IPS-20b (cell line): Measurements from ENCODE around the gene SLAMF7.
"Not testable (repeated sequence)": the region's sequence is repeated elsewhere in the genome, so short reads cannot be mapped to it uniquely, and the experiment has no call there.

Source experiments
- H3K27ac ChIP-seq: one replicate; pipeline ENCODE4 v1.5.1; 2013; ENCODE audit warnings: low read length
- H3K27me3 ChIP-seq: 2 replicates; pipeline ENCODE4 v1.6.1; 2013; ENCODE audit warnings: mild to moderate bottlenecking, low read length, inconsistent platforms; ENCODE audit not compliant: insufficient read depth
- H3K36me3 ChIP-seq: 2 replicates; pipeline ENCODE4 v1.6.1; 2013; ENCODE audit warnings: low read depth, mild to moderate bottlenecking, inconsistent platforms, low read length, moderate library complexity; ENCODE audit not compliant: insufficient read depth
- H3K4me1 ChIP-seq: 2 replicates; pipeline ENCODE4 v1.6.1; 2013; ENCODE audit warnings: mild to moderate bottlenecking, control low read depth, inconsistent platforms, low read length, moderate library complexity; ENCODE audit not compliant: insufficient read depth
- H3K4me3 ChIP-seq: 2 replicates; pipeline ENCODE4 v1.5.1; 2013; ENCODE audit warnings: mild to moderate bottlenecking, low read length, inconsistent platforms
- H3K9ac ChIP-seq: 2 replicates; pipeline ENCODE4 v1.6.1; 2013; ENCODE audit warnings: low read depth, mild to moderate bottlenecking, inconsistent platforms, low read length, moderate library complexity
- H3K9me3 ChIP-seq: 2 replicates; pipeline ENCODE4 v1.6.1; 2013; ENCODE audit warnings: mild to moderate bottlenecking, low read depth, low read length, inconsistent platforms; ENCODE audit not compliant: insufficient read depth

SLAMF7 gene

DNA sequence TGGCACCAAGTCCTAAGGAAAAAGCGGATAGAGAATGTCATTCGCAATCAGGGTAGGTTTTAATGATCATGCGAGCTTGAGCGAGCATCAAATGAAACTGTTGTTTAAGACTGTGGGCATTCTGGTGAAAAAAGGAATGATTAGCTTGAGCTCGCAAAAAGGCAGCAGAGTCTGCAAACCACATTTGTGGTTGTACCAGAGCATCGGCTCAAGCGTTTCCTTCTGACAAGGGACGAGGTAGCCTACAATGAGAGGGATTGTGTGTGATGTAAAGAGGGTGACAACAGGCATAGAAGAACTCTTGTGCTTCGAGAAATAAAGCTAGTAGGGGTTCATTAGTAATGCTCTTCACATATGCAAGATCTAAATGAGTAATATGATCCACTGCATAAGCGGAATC lies 16.3 kb upstream of the SLAMF7 start:
- Histone ChIP-seq H3K36me3 (no peaks in the 10 kb centered on the region), H3K4me3 (no peak overlapping the region), H3K27ac (no peak overlapping the region), H3K27me3 (no peaks in the 10 kb centered on the region), H3K9ac (no peak overlapping the region), H3K9me3 (peaks cover 6% of the 10 kb centered on the region; the same call in 1 of the 2 replicates), H3K4me1 (peaks cover 10% of the 10 kb centered on the region; the same call in 1 of the 2 replicates)

DNA sequence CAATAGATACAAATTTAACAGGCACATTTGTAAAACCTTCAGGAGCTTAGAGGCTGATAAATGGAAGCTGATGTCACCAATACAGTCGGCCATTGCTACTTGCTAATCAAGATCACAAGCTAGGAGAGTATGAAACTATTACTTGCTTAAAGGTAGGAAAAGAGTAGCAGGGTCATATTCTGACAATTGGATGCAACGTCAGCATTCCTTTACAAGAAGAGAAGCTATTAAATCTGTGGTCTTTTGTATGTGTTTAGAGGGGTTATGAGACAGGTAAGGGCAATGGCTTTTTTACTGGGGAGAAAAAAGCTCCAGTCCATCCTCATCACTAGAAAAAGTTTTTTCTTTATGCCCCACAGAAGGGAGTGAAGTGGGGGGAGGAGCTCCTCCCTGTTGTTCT lies 15.7 kb upstream of the SLAMF7 start:
- Histone ChIP-seq H3K36me3 (no peaks in the 10 kb centered on the region), H3K9me3 (peaks cover 6% of the 10 kb centered on the region; the same call in 1 of the 2 replicates), H3K4me1 (peaks cover 10% of the 10 kb centered on the region; the same call in 1 of the 2 replicates), H3K27ac (no peak overlapping the region), H3K4me3 (no peak overlapping the region), H3K27me3 (no peaks in the 10 kb centered on the region), H3K9ac (no peak overlapping the region)

GRCh38 chr1:160724465-160725242 lies 14.4 kb upstream of the SLAMF7 start:
- no peak overlapping the region for H3K27ac ChIP-seq
- H3K9me3 ChIP-seq: peaks cover 6% of the 10 kb centered on the region; the same call in 1 of the 2 replicates
- no peak overlapping the region for H3K4me3 ChIP-seq
- H3K9ac ChIP-seq: no peak overlapping the region
- no peaks in the 10 kb centered on the region for H3K27me3 ChIP-seq
- H3K4me1 ChIP-seq: peaks cover 10% of the 10 kb centered on the region; the same call in 1 of the 2 replicates
- no peaks in the 10 kb centered on the region for H3K36me3 ChIP-seq

DNA sequence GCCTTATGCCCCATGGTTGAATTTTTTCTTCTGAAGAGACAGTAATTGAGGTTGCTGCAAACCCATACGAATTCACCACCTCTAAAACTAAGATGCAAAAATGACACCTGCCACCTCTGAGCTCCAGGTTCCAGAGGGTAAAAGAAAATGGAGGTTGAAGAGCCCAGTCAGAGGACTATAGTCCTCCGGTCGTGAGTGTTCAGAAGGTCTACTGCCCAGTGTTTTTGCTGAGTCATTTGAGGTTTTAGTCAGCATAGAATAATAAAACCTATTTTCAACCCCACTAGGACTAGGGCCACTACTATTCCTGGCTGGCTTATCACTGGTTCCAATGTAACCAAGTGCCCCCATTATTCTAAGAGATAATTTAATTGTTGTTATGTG lies 12.9 kb upstream of the SLAMF7 start:
- peaks cover 10% of the 10 kb centered on the region; the same call in 1 of the 2 replicates for H3K4me1 ChIP-seq
- peak overlapping the region; percentile 66; the same call in 1 of the 2 replicates for H3K9ac ChIP-seq
- no peaks in the 10 kb centered on the region for H3K36me3 ChIP-seq

GRCh38 chr1:160726498-160727315 lies 12.3 kb upstream of the SLAMF7 start:
- peaks cover 10% of the 10 kb centered on the region; the same call in 1 of the 2 replicates for H3K4me1 ChIP-seq
- H3K9ac ChIP-seq: peak overlapping the region; percentile 66; the same call in 1 of the 2 replicates
- H3K36me3 ChIP-seq: no peaks in the 10 kb centered on the region
- no peak overlapping the region for H3K4me3 ChIP-seq
- no peaks in the 10 kb centered on the region for H3K27me3 ChIP-seq
- no peak overlapping the region for H3K27ac ChIP-seq
- peaks cover 1% of the 10 kb centered on the region; the same call in 1 of the 2 replicates for H3K9me3 ChIP-seq

More for the DNA sequence above, 12.9 kb upstream of the SLAMF7 start:
- Histone ChIP-seq H3K9me3 (peaks cover 6% of the 10 kb centered on the region; the same call in 1 of the 2 replicates), H3K27me3 (no peaks in the 10 kb centered on the region), H3K4me3 (no peak overlapping the region), H3K27ac (no peak overlapping the region)

DNA sequence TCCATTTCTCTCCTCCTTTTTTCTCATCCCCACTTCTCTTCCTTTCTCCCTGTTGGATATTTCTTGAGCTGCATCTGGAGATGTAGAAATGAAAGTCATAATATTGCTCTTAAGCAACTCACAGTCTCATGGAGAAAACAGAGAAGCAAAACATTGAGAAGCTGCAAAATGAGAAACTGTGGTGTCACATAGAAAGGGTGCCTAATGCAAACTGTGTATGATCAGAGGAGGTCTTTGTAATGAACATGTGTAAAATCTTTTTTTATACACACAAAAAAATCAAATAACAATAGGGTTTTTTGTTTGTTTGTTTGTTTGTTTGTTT lies 11.8 kb upstream of the SLAMF7 start:
- Histone ChIP-seq H3K9me3 (no peaks in the 10 kb centered on the region), H3K27me3 (no peaks in the 10 kb centered on the region), H3K9ac (no peak overlapping the region), H3K4me3 (no peak overlapping the region), H3K27ac (no peak overlapping the region), H3K4me1 (peaks cover 10% of the 10 kb centered on the region; the same call in 1 of the 2 replicates), H3K36me3 (no peaks in the 10 kb centered on the region)

- not testable (repeated sequence) for H3K9me3 ChIP-seq, H3K27me3 ChIP-seq, H3K36me3 ChIP-seq, H3K27ac ChIP-seq, H3K4me1 ChIP-seq, H3K9ac ChIP-seq, H3K4me3 ChIP-seq
Measured at GRCh38 chr1:160731564-160731963, 7.5 kb upstream of the SLAMF7 start.

- Histone ChIP-seq H3K9ac (no peak overlapping the region), H3K27me3 (no peaks in the 10 kb centered on the region), H3K36me3 (no peaks in the 10 kb centered on the region), H3K27ac (no peak overlapping the region), H3K4me1 (no peaks in the 10 kb centered on the region), H3K4me3 (no peak overlapping the region), H3K9me3 (peaks cover 1% of the 10 kb centered on the region; the same call in 1 of the 2 replicates)
Measured at GRCh38 chr1:160731990-160732389, 7.1 kb upstream of the SLAMF7 start.

DNA sequence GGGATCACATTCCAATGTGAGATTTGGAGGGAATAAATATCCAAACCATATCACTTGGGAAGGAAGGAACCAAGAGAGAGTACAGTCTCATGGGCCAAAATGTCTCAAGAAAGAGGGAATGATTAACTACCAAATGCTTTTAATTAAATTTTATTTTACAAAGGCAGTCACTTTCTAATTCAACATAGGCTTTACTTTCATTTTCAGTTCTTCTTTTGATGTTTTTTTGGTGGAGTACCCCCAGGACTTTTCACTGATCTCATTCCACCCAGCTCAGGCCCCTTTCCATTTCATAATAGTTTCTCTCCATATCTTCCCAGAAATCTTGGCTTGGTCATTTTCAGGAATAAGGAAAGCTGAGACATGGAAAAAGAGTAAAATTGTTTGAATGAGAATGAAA lies 5.1 kb upstream of the SLAMF7 start:
- Histone ChIP-seq H3K9me3 (peaks cover 4% of the 10 kb centered on the region; the same call in 1 of the 2 replicates), H3K4me3 (no peak overlapping the region), H3K4me1 (no peaks in the 10 kb centered on the region), H3K36me3 (no peaks in the 10 kb centered on the region), H3K27ac (no peak overlapping the region), H3K27me3 (no peaks in the 10 kb centered on the region), H3K9ac (no peak overlapping the region)

- Histone ChIP-seq H3K27me3 (no peaks in the 10 kb centered on the region), H3K27ac (no peak overlapping the region), H3K9me3 (peaks cover 4% of the 10 kb centered on the region; the same call in 1 of the 2 replicates), H3K9ac (no peak overlapping the region), H3K4me1 (no peaks in the 10 kb centered on the region), H3K36me3 (no peaks in the 10 kb centered on the region), H3K4me3 (no peak overlapping the region)
Measured at GRCh38 chr1:160734301-160734700, 4.7 kb upstream of the SLAMF7 start.

- Histone ChIP-seq H3K9me3 (peaks cover 4% of the 10 kb centered on the region; the same call in 1 of the 2 replicates), H3K36me3 (no peaks in the 10 kb centered on the region), H3K4me1 (no peaks in the 10 kb centered on the region), H3K27ac (no peak overlapping the region), H3K9ac (no peak overlapping the region), H3K27me3 (no peaks in the 10 kb centered on the region), H3K4me3 (no peak overlapping the region)
Measured at GRCh38 chr1:160738271-160738670, 776 bp upstream of the SLAMF7 start.
